HG03135 (cell line): ENCODE measurements around the gene ZNF275.
"Not testable (repeated sequence)": the region's sequence is repeated elsewhere in the genome, so short reads cannot be mapped to it uniquely, and the experiment has no call there.

Experiments used
- ATAC-seq: cut with Tn5 transposase; IDR thresholded peaks from one replicate; pipeline ENCODE4 v1.9.1; 2021; ENCODE audit warnings: mild to moderate bottlenecking, moderate library complexity; ENCODE audit not compliant: unreplicated experiment

Gene ZNF275

DNA sequence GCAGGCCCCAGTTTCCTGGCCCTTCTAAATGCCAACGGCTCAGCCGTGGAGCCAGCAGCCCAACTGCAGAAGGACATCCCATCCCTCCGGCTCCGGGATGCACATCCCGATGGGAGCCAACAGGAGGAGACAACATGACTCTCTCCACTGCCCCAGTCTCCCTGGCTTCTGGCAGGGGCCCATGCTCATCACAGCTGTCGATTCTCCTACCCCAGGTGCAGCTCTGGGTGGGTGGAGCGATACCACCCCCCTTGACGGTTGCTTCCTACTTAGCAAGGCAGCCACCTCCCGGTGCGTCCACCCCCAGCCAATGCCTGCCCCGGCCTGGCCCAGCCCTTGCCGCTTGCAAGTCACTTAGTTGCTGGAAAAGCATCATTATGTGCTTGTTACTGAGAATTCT lies 19.5 kb downstream of the ZNF275 start:
- ATAC-seq = no peak

- ATAC-seq = no peak
These were observed 23.9 kb downstream of the ZNF275 start for GRCh38 chrX:153357877-153358276.

- no peak for ATAC-seq
These were observed 27.9 kb downstream of the ZNF275 start for GRCh38 chrX:153361781-153362397.

DNA sequence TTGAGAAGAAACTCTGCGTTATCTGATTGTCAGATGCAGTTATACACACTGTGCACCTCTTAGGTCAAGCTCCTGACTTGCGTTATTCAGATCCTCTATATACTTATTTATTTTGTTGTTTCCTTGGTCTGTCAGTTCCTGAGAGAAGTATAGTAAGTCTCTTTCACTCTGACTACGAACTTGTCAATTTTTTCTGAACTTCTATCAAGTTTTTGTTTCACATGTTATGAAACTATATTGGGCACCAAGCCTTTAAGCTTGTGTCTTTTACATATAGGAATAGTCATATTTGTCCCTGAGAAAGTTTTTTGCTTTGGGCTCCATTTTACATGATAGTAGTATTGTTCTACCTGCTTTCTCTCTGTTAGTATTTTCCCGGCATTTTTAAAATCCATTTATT lies 31.7 kb downstream of the ZNF275 start:
- ATAC-seq = no peak

- ATAC-seq = no peak
These were observed 32.2 kb downstream of the ZNF275 start for GRCh38 chrX:153366119-153366518.

DNA sequence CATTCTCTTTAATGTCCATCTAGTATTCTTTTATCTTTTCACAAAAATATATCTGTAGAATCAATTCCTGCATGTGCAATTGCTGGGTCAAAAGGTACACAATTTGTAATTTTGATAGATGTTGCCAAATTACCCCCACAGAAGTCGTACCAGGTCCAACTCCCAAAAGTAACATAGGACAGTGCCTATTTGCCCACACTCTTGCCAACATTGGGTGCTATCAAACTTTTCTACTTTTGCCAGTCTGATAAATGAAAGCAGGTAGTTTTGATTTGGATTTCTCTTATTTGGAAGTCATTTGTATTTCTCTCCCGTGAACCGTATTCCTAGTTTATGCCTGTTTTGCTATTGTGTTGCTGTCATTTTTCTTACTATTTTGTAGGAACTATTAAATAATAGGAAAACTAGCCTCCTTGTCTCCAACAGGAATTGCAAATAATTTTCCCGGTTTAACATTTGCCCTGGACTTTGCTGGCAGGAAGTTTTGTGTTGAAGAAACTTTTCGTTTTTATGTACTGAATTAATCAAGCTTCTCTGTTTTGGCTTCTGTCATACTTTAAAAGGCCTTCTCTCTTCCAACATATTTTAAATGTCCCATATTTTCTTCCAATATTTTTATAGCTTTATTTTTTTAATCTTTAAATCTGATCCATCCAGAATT lies 33.1 kb downstream of the ZNF275 start:
- ATAC-seq = no peak

DNA sequence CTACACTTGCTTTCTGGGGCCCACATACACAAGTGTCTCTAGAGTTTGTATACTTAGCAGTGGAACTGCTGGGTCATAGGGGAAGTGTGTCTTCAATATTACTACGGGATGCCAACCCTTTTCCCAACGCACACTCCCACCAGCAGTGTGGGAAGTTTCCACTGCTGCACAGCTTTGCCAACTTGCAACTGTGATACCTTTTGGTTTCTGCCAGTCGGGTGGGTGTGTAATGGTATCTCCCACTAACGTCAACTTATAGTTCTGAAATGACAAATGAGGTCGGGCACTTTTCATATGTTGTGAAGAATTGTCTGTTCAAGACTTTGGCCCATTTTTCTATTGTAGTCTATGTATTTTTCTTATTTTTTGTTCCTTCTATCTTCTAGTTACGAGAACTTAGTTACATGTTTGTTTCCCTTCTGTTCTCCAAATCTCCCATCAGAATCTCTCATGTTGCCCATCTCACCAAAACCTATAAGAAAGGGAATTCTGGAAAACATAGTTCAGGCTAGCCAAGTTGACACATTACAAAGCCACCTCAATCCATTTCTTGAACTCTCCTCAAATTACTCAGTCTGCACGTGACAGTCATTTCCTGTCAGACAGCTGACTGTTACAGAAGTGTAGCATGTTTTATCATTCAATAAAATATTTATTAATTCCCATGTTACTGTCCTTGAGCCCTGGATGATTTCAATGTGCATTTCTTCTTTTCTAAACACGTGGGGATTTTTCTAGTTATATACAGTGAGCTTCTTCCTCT lies 36.5 kb downstream of the ZNF275 start:
- ATAC-seq = no peak

- no peak for ATAC-seq
These were observed 37.3 kb downstream of the ZNF275 start for GRCh38 chrX:153371256-153371655.

DNA sequence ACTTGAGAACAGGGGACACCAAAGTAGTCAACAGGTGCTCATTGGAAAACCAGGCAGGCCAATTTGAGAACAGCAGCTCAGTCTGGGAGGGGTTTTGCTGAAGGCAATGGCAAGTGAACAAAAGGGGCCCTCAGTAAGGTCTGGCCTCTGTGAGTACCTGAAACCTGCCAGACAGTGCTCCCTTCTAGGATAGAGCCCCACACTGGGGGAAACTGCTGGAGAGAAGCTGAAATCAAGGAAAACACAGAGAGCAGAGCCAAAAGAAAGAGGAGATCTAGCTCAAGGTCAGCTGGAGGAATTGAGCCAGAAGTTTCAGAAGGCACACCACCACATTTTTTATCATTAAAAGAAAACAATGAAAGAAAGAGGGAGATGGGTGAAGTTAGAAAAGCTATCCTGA lies 39.0 kb downstream of the ZNF275 start:
- ATAC-seq = no peak

DNA sequence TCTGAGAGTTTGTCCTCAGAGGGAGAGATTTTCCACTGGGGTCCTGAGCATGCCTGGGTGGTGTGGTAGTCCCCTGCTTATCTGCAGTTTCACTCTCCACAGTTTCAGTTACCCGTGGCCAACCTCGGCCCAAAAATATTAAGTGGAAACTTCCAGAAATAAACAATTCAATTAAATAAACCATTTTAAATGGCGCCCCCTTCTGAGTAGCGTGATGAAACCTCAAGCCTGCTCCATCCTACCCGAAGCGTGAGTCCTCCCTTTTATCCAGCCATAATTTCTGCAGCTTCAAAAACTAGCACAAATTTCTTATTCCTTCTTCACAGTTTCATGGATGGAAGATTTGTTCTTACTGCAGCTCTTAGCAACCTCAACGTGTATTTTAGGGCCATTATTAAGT lies 40.5 kb downstream of the ZNF275 start:
- no peak for ATAC-seq

- ATAC-seq = no peak
These were observed 41.6 kb downstream of the ZNF275 start for GRCh38 chrX:153375571-153375970.

DNA sequence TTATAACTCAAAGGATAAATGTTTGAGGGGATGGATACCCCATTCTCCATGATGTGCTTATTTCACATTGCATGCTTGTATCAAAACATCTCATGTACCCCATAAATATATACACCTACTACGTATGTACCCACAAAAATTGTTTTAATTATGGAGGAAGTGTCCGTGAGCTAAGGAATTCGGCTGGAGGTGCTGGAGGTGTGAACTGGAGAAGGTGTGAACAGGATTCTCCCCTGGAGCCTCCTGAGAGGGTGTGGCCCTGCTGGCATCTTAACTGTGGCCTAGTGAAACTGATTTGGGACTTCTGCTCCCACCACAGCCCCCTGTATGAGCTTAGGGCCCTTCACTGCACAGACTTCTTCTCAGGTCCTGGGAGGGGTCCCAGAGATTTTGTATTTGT lies 43.8 kb downstream of the ZNF275 start:
- ATAC-seq = no peak

GRCh38 chrX:153378607-153379006 lies 44.7 kb downstream of the ZNF275 start:
- no peak for ATAC-seq

DNA sequence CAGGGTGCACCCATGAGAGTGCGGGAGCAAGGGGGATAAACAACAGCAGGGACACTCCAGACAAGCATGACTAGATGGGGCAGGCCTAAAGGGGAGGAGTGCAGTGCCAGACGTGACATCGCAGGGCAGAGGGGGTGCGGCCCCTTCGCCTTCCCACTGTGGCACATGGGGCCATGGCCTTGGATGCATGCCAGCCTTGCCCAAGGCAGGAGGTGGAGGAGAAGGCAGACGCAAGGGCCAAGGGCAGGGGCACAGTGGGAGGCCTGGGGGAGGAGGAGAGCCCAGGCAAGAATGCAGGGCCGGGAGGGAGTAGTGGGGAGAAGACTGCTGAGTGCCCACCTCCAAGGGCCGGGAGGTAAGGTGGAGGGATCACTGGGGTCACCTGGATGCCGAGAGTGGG lies 45.6 kb downstream of the ZNF275 start:
- no peak for ATAC-seq

DNA sequence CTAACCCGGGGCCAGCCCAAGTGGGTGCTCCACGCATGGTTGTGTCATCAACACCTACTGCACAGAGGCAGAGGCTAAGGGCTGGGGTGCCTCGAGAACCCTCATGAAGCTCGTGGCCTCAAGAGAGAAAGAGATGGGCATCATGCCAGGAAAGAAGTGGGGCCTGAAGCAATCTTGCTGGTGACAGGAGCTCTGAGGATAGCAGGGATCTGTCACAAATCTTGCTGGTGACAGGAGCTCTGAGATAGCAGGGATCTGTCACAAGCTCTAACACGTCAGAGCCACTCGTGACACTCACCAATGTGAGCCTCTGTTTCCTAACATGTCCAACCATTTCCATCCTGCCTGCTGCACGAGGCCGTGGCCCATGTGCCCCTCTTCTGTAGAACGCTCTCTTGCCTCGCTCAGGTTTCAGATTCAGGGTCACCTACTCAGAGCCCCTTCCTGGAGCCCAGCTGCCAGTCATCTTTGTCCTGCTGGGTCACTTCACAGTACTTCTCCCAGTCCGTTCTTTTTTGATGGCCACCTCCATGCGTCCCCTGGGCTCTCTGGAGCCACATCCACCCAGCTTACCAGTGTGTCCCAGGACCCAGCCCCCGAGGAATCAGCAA lies 46.1 kb downstream of the ZNF275 start:
- no peak for ATAC-seq

GRCh38 chrX:153380691-153381090 lies 46.7 kb downstream of the ZNF275 start:
- no peak for ATAC-seq

DNA sequence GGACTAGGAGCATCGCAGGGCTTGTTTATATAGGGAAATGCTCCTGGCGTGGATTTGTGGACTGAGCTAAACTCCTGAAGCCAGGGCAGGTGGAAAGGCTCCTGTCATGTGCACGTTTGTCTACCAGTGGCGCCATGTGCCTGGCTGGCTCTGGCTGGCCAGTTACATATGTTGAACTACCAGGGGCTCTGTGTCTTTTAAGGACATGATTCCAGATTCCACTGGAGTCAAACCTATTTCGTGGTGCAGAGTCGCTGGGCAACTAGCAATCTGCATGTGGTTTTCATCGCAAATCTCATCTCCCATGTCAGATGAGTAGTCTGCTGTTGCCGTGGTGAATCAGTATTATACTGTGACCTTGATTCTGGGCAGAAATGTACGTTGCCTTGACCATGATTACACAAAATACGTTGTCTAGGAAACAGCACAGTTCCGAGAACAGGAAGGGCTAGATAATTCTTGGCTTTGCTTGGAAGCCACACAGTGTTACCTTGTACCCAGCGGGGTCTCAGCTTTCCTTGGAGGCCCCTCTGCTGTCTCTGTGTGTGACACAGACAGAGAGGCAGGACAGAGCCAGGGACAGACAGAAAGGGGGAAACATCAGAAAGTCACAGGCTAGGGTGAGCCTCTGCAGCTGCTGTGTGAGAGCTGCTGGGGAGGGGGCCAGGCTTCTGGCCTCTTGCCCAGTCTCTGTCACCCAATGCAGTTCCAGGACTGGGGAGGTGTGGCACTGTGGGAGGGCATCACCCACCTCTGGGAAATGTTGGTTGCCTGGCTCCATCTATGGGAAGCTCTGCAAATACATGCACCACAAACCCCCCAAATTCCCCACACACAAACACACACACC lies 48.0 kb downstream of the ZNF275 start:
- ATAC-seq = no peak

- no peak for ATAC-seq
These were observed 48.9 kb downstream of the ZNF275 start for GRCh38 chrX:153382563-153383482.

- ATAC-seq = no peak
These were observed 50.4 kb downstream of the ZNF275 start for GRCh38 chrX:153384390-153384789.

DNA sequence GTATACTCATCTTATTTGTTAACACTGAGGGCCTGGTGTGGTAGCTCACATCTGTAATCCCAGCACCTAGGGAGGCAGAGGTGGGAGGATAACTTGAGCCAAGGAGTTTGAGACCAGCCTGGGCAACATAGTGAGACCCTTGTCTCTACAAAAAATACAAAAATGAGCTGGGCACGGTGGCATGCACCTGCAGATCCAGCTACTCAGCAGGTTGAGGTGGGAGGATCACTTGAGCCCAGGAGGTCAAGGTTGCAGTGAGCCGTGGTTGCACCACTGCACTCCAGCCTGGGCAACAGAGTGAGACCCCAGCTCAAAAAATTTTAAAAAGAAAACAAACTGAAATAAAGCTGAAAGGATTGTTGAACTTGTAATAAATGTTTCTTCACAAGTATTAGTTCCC lies 51.0 kb downstream of the ZNF275 start:
- not testable (repeated sequence) for ATAC-seq
